Heart left ventricle (tissue), 13 donors: ENCODE measurements around the gene G0S2.

Experiments used
- POLR2A ChIP-seq, 2 donors: fragments of 450-650 bp; IDR thresholded peaks; one replicate each; pipeline ENCODE4 v1.6.1; 2017; ENCODE audit warnings: antibody characterized with exemption in 2 of 2, mild to moderate bottlenecking in 2 of 2, moderate library complexity in 2 of 2
- TF ChIP-seq, protein P1 (sequence below), 12 donors: fragments of 200-600 bp; sonication (generic) in 4 of 12; IDR thresholded peaks; one replicate each; pipeline versions ENCODE4 v1.5.0 to v1.8.0; 2018 to 2022; ENCODE audit warnings: antibody characterized with exemption in 12 of 12, mild to moderate bottlenecking in 5 of 12
- donor health status: ischemic (EF 13 %, LVEDD 7.1; RV severe dilation, severe dysfunction).
- donor health status: DM: no; HTN: yes; CAD: no.
- donor health status: DM: no; HTN: no; CAD: no.
- donor health status: ischemic (EF 25% LVEDD 6.9; RV normal size, moderate dysfunction).
- donor health status: ischemic (EF 25% LVEDD 5.7; RV mildly dilated, moderate dysfunction).
- donor health status: ischemic (EF 35%, LVEDD 5.7; RV mildly dilated, moderate dysfunction).
- donor health status: nonischemic (EF 11% LVEDD 7.7; RV severe dilation, severe dysfunction).
- donor health status: DM: yes; HTN: yes; CAD: no.
- donor health status: PGD.
- donor health status: ischemic (EF 29% LVEDD 5.4; RV normal size, mild dysfunction).
- donor health status: nonischemic (EF 23%, LVEDD 6.1; RV moderate dilation, normal function).

DNA sequence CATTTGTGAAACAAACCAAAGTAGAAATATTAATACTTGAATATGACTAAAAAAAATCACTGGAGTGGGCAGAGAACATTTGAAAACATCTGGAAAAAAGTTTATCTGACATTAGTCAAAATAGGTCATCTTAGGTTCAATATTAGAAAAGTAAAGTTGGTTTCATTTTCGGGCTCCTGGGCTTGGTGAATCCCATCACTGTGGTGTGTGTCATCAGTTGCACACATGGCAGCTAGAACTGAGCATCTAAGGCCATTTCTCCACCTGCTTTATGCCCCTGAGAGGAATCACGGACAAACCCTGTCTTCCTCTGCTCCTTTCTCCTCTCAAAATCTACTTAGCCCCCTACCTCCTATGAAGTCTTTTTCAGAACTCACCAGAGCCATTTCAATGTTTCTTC lies 34.9 kb downstream of the G0S2 start:
- TF ChIP-seq, protein P1, sequence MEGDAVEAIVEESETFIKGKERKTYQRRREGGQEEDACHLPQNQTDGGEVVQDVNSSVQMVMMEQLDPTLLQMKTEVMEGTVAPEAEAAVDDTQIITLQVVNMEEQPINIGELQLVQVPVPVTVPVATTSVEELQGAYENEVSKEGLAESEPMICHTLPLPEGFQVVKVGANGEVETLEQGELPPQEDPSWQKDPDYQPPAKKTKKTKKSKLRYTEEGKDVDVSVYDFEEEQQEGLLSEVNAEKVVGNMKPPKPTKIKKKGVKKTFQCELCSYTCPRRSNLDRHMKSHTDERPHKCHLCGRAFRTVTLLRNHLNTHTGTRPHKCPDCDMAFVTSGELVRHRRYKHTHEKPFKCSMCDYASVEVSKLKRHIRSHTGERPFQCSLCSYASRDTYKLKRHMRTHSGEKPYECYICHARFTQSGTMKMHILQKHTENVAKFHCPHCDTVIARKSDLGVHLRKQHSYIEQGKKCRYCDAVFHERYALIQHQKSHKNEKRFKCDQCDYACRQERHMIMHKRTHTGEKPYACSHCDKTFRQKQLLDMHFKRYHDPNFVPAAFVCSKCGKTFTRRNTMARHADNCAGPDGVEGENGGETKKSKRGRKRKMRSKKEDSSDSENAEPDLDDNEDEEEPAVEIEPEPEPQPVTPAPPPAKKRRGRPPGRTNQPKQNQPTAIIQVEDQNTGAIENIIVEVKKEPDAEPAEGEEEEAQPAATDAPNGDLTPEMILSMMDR (IDR thresholded peaks at IDR 0.05): no peak
- no peak for TF ChIP-seq POLR2A (IDR thresholded peaks at IDR 0.05)
